ENCODE results near the gene VDR.
A peak's percentile ranks its signal among the peaks of the same experiment; 100 is the strongest.
"Not testable (repeated sequence)": the region's sequence is repeated elsewhere in the genome, so short reads cannot be mapped to it uniquely, and the experiment has no call there.

VDR gene

DNA sequence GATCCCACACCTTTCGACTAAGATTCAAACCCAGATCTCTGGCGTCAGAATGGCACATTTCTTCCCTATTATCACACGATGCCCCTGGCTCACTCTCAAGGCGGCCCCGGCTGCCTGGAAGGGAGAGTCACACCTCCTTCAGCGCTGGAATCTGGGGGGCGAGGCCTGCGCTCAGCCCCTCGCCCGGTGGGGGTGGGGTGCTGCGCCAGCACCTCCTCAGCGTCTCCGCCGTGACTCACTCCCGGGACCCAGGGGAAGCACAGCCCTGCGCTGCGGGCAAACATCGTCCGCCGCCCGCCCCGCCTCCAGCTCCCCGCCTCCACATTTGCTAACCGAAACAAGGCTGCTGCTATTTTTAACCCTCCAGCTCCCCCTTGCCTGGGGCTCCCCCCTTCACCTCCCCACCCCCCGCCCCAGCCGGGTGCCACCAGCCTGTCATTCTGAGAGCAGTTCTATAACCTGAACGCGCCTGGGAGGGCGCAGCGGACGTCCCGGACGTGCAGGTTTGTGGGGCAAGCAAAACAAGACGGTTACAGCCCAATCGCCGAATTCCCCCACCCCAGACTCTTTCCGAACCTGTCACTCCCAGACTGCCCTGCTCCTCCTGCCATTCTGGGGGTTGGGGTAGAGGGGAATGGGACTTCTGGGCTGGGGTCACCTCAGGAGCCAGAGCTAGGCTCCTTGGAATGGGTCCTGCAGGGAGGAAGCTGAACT is 91.8 kb downstream of the VDR start:
- peak; percentile 86 for DNase-seq (ENCODE audit: low read depth)

DNA sequence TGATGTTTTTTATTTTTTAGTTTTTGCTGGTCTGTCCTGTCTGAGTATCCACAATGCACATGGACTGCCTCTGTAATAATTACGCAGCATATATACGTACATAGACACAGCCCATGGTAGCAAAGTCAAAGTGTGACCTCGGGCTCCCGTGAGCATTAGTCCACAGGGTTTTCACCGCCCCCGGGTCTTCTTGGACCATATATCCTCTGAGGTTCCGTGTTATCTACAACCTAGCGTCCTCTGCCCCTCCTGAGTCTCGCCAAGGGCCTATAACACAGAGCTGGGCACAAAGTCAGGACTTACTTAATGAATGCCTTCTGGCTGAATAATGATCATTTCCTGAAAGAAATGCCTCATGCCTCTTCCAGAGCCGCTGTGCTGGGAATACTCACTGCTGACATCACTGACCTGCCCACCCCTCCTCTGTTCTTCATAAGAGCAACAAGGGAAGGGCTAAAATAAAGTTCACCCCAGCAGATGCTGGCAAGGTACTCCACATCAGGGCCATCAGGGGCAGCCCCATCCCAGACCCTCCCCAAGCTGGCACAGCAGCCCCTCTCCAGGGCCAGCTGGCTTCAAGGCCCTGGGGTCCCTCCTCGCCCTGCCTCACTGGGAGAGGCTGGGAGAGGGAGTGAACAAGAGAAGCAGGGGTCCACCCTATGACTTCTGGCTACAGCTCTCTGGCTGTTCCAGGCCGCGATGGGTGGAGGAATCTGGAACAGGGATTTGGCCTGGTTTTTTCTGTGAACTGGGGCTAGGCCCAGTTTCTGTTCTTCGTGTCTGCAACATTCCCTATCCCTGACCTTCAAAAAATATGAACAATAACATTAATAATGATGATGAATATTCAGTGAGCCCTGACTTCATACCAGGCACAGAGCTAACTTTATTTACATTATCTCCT is 93.0 kb downstream of the VDR start:
- DNase-seq (ENCODE audit: low read depth) = peak; percentile 85

DNA sequence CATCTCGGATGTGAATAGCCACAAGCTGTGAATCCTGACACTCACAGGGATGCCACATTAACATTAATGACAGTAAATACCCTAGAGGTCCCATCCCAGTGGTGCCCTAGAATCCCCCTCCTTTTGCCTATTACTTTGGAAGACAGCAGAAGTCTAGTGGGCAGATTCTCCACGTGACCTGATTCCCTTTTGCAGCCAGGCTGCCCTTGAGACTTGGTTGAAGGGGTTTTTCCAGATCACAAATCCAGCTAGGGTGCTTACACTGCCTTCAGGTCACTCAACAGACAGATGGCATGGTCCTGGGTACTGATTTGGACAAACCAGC is 93.8 kb downstream of the VDR start:
- DNase-seq (ENCODE audit: low read depth) = no peak

DNA sequence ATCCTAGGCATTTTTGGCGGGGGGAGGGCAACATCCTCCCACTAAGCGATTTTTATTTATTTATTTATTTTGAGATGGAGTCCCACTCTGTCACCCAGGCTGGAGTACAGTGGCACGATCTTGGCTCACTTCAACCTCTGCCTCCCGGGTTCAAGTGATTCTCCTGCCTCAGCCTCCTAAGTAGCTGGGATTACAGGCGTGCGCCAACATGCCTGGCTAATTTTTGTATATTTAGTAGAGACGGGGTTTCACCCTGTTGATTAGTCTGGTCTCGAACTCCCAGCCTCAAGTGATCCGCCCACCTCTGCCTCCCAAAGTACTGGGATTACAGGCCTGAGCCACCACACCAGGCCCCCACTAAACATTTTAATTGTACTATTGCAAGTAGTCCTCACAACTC is 95.3 kb downstream of the VDR start:
- not testable (repeated sequence) for DNase-seq (ENCODE audit: low read depth)

DNA sequence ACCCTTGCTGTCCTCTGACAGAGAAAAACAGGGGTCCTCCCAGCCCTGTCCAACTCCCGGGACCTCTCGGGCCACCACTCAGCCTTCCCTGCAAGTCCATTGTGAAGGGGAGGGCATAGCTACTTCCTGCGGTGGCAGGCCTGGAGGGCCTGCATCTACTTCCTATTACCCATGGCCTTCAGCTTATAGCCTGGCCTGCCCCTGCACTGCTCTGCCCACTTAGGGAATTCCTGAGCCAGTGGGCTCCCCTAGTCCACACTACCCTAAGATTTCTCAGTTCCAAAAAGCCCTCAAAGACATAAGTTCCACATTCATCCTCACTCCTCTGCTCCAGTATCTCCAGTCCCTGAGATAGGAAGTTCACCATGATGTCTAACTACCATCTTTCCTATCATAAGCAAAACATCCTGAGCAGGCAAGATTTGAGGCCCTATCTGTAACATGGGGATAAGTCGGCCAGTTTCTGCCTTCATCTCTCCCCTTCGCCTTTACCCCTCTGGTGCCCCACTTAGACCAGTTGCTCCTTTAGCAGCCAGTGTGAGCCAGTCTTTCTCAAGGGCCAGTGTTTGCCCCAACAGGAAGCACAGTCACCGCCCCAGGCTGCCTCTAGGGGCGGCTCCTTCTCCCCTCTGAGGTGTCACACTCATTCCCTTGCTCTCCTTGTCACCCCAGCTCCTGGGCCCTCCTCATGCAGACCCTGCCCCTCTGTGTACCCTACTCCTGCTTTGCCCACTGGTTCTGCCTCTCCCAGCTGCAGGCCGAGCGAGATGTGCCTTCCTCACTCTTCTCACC is 96.0 kb downstream of the VDR start:
- no peak for DNase-seq (ENCODE audit: low read depth)

DNA sequence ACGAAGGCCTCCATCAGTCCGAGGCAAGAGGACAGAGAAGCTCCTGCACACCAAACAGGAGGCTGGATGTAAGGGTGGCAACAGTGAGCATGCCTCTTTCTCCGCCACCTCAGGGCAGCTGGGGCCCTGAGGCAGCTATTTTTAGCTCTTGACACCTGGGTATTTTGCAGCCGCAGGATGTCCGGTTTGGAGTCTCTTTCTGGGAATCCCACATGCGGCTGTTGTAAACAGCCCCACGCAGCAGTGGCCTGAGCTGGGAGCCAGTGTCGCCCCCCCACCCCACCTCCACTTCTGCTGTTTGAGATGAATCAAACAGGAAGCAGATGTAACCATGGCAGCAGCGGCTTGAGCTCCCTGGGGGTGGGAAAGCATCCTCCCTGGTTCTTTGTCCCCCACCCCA is 96.7 kb downstream of the VDR start:
- DNase-seq (ENCODE audit: low read depth) = peak; percentile 54

DNA sequence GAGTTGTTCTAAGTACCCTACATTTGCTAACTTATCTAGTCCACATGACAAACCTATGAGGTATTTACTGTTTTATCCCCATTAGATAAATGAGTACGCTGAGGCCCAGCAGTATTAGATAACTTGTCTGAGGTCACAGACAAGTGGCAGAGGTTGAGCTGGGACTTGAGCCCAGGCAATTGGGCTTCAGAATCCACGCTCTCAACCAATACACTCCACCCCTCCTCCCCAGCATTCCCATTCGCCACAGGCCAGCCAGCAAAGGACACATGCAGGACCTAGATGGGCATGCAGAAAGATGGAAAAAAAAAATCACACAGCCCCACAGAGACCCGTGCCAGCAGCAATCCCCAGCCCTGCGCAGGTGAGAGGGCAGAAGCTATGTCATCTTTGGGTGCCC is 97.5 kb downstream of the VDR start:
- DNase-seq (ENCODE audit: low read depth) = no peak

DNA sequence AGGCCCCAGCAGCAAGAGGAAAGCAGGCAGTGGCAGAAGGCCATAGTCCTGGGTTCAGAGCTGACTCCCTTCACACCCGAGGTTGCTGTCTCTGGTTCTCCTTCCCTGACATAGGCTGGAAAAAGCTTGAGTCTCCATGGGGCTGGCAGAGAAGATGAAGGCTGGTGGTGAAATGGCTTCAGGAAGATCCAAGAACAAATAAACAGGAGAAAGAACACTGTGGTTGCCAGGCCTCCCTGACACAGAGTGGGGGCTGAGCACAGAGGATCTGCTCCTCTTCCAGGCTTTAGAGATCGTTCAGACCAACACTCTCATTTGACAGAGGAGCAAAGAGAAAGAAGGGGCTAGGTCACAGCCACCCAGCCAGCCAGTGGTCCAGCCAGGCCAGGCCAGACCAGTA is 99.4 kb downstream of the VDR start:
- peak; percentile 59 for DNase-seq (ENCODE audit: low read depth)

DNA sequence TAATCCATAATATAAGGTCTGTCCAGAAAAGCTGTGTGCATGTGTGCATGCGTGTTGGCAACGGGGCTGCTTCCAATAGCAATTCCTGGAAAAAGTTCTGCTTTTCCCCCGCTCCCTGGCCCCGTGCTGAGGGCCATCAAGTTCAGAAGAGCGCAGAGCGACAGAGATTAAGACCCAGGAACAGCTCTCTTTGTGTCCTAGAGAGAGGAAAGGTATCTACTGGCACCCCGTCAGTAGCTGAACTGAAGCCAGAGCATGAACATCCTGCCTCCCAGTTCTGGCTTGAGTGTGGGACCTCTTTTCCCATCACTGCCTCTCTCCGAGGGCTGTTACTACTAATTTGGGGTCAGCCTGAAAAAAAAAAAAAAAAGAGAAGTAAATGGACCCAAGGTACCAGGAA is 100.6 kb downstream of the VDR start:
- no peak for DNase-seq (ENCODE audit: low read depth)

DNA sequence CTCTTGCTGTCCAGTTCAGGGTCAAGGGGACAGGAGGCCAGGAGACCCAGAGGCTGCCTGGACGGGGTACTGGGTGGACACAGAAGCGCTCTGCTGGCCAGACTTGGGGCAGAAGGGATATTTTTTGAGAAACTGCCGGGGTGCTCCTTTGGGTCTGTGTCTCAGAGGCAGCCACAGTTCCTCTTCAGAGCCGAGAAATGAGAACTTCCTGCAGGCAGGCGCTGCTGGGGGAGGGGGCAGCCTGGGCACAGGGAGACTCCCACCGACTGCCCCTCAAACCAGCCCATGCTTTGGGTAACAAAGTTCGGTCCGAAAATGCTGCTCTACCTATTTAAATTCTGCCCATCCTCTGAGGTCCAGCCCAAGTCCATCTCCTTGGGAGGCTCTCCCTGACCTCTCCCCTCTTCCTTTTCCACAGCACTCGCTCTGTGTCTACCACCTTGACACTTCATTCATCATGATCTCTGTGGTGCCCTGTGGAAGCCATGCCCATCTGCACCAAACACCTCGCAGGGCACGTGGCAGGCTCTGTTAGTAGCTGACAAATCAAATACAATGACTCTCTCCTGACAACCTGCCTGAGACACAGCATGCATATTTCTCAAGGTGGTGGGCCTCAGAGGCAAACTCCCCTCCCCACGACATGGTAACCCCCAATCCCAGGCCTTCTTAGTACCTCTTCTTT is 101.5 kb downstream of the VDR start:
- DNase-seq (ENCODE audit: low read depth) = no peak

DNA sequence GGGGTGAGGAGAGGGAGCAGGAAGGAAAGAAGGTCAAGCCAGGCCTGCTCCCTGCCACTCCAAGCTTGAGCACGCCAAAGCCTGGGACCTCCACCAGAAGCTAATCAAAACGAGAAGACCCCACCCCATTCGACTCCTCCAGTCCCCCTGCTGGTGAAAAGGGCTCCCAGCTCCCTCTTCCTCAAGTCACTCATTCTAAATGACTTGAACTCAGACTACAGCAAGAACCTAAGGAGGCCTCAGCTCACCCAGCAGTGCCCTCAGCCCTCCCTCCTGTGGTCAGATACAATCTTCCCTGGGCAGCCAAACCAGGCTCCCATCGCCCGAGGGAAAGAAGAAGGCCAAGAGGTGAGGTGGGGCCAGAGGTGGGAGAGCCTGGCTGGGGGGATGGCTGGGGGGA is 102.5 kb downstream of the VDR start:
- DNase-seq (ENCODE audit: low read depth) = peak; percentile 54

DNA sequence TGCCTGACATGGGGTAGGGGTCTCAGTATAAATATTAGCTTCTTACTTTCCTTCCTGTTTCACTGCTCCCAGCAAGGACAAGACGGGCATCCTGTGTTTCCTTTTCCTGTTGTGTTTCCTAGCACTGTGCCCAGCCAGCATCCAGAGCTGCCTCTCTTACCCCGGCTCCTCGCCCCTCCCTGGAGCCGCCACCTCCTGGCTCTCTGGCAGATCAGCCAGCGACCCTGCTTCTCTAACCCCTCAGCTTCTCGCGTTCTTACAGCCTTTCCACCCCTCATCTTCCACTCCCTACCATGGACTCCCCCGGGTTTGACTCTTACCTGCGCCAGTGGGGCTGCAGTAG is 102.9 kb downstream of the VDR start:
- DNase-seq (ENCODE audit: low read depth) = no peak

DNA sequence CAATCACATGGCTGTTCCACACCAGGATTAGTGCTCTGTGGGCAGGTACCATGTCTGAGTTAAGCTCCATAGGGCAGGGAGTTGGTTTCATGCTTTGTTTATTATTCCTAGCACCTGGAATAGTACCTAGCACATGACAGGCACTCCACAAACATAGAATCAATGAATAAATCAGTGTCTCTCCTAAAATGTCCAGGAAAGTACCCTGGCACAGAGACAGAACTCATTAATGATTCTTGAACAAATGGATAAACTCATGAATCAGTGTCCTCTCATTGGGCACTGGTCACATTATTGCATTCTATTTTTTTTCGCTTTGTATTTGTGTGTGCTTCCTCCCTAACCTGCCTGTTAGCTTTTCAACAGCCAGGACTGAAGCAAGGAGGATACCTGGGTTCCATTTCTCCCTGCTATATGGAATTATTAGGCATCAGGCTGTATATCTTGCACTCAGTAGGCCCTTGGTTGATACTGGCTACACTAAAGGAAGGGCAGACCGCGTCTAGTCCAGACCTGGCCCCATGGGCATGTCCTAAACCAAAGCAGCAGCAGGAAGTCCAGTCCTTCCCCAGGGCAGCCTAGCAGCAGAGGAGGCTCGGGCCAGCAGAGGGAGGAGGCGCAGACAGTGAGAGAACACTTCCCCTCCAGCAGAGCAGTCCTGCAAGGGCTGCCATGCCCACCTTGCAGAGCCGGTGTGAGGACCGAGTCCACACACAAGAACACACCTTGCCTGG is 103.5 kb downstream of the VDR start:
- DNase-seq (ENCODE audit: low read depth) = no peak

DNA sequence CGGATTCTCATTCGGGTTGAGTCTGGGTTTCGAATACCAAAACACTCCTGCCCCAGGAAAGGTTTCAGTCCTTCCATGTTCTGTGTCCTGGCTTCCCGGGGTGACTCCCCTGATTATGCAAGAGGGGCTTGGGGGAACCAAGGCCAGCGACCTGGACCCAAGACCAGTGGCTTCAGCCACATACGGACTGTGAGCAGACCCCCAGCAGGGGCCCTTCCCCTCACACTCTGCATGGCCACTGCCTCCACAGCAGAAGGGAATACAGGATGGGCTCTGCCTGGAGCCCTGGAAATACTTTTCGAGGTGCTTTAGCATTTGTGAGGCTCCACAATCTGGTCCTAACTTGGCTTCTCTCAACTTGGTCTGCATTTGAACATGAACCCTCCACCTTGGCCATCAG is 104.2 kb downstream of the VDR start:
- DNase-seq (ENCODE audit: low read depth) = no peak

DNA sequence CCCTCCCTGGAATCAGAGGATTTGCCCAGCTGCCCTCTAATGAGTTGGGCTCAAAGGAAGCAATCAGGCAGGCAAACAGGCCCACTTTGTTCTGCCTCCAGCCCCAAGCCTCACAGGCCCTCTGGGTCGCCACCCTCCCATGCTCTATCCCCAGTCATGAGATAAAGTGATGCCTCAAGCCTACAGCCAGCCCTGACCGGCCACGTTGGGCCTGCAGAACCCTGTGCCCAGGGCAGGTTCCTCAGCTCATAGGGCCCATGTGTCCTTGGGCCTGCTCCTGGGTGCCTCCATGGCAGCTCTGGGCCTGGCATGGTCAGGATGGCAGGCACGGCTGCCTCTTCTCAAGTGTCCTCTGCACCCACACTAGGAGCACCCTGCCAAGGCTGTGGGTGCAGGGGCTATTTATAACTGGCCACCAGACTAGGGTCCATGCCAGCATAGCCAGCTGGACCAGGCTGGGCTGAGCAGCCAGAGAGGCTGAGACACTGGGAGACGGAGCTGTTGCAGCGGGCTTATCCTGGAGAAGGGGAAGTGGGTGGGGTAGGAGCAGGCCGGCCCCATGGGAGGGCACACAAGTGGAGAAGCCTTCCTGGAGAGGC is 105.3 kb downstream of the VDR start:
- no peak for DNase-seq (ENCODE audit: low read depth)

DNA sequence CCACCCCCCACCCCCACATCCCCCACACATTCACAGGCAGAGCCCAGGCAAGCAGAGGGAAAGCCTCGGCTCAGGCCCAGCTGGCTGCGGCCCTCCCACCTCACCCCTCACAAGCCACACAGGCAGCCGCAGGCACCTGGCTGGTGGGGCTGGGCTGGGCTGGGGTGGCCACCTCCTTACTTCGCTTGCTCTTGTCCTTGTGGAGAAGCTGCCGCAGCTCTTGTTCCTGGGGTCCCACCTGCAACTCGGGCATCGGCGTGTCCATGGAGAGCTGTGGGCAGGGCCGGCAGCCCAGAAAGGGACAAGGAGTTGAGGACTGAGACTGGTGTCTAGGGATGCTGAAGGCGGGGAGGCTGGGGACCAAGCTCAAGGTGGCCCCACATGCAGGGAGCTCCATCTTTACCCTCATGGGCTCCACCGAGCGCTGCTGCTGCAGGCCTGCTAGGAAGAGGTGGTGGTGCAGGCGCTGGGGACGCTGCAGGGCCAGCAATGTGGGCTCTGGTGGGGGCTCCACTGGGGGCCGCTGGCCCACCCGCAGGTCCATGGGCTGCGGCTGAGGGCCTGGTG is 106.3 kb downstream of the VDR start:
- DNase-seq (ENCODE audit: low read depth) = no peak

DNA sequence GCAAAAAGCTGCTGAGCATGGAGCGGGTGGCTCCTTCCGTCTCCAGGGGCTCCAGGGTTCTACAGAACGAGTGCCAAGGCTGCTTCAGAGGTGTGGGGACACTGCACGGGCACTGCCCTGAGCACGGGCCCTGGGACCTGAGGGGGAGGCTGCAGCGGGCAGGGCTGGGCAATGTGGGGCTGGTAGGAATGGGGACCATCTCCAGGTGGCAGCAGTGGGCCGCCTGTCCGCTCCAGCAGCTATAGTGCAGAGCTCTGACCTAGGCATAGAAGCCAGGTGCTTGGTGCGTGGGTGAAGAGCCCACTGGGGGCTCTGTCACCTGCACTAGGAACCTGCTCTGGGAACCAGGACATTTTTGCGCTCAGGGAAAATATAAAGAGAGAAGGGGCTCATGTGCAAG is 107.4 kb downstream of the VDR start:
- DNase-seq (ENCODE audit: low read depth) = no peak

DNA sequence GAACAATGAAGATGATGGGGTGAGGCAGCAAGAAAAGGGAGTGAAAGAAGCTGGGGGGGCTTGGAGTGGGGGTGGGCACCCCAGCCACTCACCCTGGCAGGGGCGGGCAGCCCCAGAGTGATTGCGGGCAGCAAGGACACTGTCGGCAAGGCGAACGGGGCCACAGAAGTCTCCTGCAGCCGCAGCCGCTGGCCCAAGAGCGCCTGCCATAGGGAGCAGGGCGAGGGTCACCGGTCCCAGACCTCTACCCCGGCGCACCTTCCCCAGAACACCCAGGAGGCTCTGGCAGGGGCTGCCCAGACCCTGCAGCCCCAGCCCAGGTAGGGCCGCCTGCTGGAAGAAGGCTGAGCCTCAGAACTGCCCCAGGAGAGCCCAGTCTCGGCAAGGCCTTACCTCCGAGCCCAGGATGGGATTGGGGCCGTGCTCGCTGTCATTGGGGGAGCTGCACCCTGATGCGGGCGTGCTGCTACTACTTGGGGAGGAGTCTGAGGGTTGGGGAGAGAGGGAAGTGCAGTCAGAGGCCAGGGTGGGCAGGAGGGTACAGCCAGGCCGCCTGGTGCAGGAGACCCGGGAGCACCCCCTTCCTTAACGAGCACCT is 108.9 kb downstream of the VDR start:
- no peak for DNase-seq (ENCODE audit: low read depth)

DNA sequence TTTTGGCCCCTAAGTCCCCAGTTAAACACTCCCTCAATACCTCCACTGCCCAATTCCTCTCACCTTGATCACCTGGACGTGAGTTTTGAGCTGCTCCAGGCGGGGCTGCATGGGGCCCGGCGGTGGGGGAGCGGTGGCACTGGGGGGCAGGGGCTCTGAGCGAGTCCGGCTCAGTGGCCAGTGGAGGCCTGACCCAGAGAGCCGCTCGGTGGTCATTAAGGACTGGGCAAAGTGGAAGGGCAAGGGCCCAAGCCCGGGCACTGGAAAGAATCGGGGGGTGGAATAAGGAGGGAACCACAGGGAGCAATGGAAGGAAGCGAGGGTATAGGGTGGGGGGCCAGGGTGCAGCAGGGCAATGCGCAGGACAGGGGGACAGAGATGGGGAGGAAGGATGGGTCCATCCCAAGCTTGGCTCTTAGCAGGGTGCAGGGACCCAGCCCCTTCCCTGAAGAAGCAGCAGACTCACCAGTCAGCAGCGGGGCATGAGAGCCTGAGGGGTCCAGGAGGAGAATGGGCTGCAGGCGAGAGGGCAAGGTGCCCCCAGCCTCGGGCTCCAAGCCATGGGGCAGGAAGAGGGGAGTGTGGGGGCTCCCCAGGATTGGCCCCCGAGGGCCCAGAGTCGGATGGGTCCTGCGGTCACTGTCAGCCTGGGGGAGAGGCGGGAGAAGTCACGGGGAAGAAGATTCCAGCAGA is 109.5 kb downstream of the VDR start:
- no peak for DNase-seq (ENCODE audit: low read depth)

DNA sequence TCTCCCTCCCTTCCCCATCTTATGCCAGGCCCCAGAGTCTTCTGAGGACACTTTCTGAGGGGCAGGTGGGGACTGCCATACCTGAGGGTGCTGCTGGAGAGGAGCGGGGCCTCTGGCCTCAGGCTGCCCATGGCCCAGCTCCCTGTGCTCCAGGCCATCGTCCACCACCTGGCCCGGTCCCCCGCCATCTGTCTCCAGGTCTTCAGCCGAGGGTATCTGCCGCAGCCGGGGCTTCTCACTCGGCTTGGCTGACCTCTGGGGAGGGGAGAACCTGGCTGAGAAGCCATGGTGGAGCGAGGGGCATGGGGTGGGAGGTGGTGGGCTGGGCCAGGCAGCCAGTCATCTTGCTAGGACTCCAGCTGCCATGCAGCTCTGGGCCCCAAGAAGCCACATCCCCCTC is 110.1 kb downstream of the VDR start:
- DNase-seq (ENCODE audit: low read depth) = no peak
